H9 (cell line): ENCODE results near the gene FAM162A. TPM values are rescaled to one million over a fixed set of nuclear protein-coding genes. Genes with fewer than 3 reads are reported as not detected.

ENCODE experiments used
- DNase-seq: peaks from one replicate; pipeline ENCODE4 v3.0.0-alpha.2; 2017
- H2AFZ ChIP-seq: one replicate; pipeline ENCODE4 v1.6.1; 2013; ENCODE audit warnings: mild to moderate bottlenecking, low read length, control low read depth, moderate library complexity
- H2AK5ac ChIP-seq: 2 replicates; pipeline ENCODE4 v1.6.1; 2013; ENCODE audit warnings: low read length, control low read depth, mixed read lengths; ENCODE audit not compliant: insufficient read length
- H2BK120ac ChIP-seq: one replicate; pipeline ENCODE4 v1.6.1; 2013; ENCODE audit warnings: low read depth, mild to moderate bottlenecking, low read length, control low read depth, inconsistent platforms; ENCODE audit not compliant: poor library complexity, severe bottlenecking
- H2BK12ac ChIP-seq: 2 replicates; pipeline ENCODE4 v1.6.1; 2013; ENCODE audit warnings: low read length, control low read depth, mixed read lengths, low read depth; ENCODE audit not compliant: insufficient read length
- H2BK15ac ChIP-seq: 2 replicates; pipeline ENCODE4 v1.6.1; 2013; ENCODE audit warnings: low read depth, low read length, control low read depth
- H2BK20ac ChIP-seq: one replicate; pipeline ENCODE4 v1.6.1; 2013; ENCODE audit warnings: low read depth, mild to moderate bottlenecking, low read length, control low read depth, inconsistent platforms; ENCODE audit not compliant: poor library complexity, severe bottlenecking
- H2BK5ac ChIP-seq: 2 replicates; pipeline ENCODE4 v1.6.1; 2013; ENCODE audit warnings: low read length, control low read depth, mixed read lengths; ENCODE audit not compliant: insufficient read length
- H3K14ac ChIP-seq: 2 replicates; pipeline ENCODE4 v1.6.1; 2013; ENCODE audit warnings: low read length, control low read depth; ENCODE audit not compliant: insufficient read depth
- H3K18ac ChIP-seq: 2 replicates; pipeline ENCODE4 v1.6.1; 2013; ENCODE audit warnings: low read depth, mild to moderate bottlenecking, mixed read lengths, low read length, control low read depth; ENCODE audit not compliant: insufficient read length
- H3K23ac ChIP-seq: 2 replicates; pipeline ENCODE4 v1.6.1; 2013; ENCODE audit warnings: low read length, control low read depth, mixed read lengths, low read depth; ENCODE audit not compliant: insufficient read length
- H3K23me2 ChIP-seq: 2 replicates; pipeline ENCODE4 v1.6.1; 2013; ENCODE audit warnings: low read depth, mild to moderate bottlenecking, mixed read lengths, low read length, control low read depth; ENCODE audit not compliant: insufficient read length, poor library complexity, severe bottlenecking
- H3K27ac ChIP-seq: 2 replicates; pipeline ENCODE4 v1.5.1; 2013; ENCODE audit warnings: low read length, control low read depth, mixed read lengths, low read depth; ENCODE audit not compliant: insufficient read length
- H3K27me3 ChIP-seq: 2 replicates; pipeline ENCODE4 v1.6.1; 2013; ENCODE audit warnings: low read length, control low read depth, inconsistent platforms; ENCODE audit not compliant: insufficient read depth
- H3K4ac ChIP-seq: 2 replicates; pipeline ENCODE4 v1.6.1; 2013; ENCODE audit warnings: low read depth, mild to moderate bottlenecking, control low read depth, inconsistent platforms, low read length, moderate library complexity
- H3K4me1 ChIP-seq: 2 replicates; pipeline ENCODE4 v1.6.1; 2013; ENCODE audit warnings: low read length, control low read depth, inconsistent platforms; ENCODE audit not compliant: insufficient read depth
- H3K4me2 ChIP-seq: 2 replicates; pipeline ENCODE4 v1.6.1; 2013; ENCODE audit warnings: low read length, control low read depth, mixed read lengths; ENCODE audit not compliant: insufficient read length, insufficient read depth
- H3K56ac ChIP-seq: 2 replicates; pipeline ENCODE4 v1.6.1; 2013; ENCODE audit warnings: low read depth, mild to moderate bottlenecking, mixed read lengths, low read length, control low read depth; ENCODE audit not compliant: insufficient read length
- H3K79me1 ChIP-seq: 2 replicates; pipeline ENCODE4 v1.6.1; 2013; ENCODE audit warnings: low read depth, mild to moderate bottlenecking, moderate library complexity, low read length, control low read depth, inconsistent platforms; ENCODE audit not compliant: insufficient read depth, poor library complexity, severe bottlenecking
- H3K79me2 ChIP-seq: 2 replicates; pipeline ENCODE4 v1.6.1; 2013; ENCODE audit warnings: low read length, control low read depth, inconsistent platforms; ENCODE audit not compliant: insufficient read depth
- H3K9ac ChIP-seq: 2 replicates; pipeline ENCODE4 v1.6.1; 2013; ENCODE audit warnings: low read length, control low read depth, mixed read lengths; ENCODE audit not compliant: insufficient read length; ENCODE audit errors: extremely low read depth
- H3K9me3 ChIP-seq: one replicate; pipeline ENCODE4 v1.6.1; 2013; ENCODE audit warnings: low read depth, low read length, inconsistent platforms; ENCODE audit not compliant: control insufficient read depth
- H3T11ph ChIP-seq: one replicate; pipeline ENCODE4 v1.6.1; 2013; ENCODE audit warnings: mild to moderate bottlenecking, low read length, control low read depth, inconsistent platforms
- H4K20me1 ChIP-seq: one replicate; pipeline ENCODE4 v1.6.1; 2013; ENCODE audit not compliant: control insufficient read depth, insufficient read length, insufficient read depth
- H4K5ac ChIP-seq: 2 replicates; pipeline ENCODE4 v1.6.1; 2013; ENCODE audit warnings: low read depth, mild to moderate bottlenecking, mixed read lengths, low read length, control low read depth; ENCODE audit not compliant: insufficient read length
- H4K8ac ChIP-seq: replicated peaks from 2 replicates; pipeline ENCODE4 v1.6.1; 2013; ENCODE audit warnings: low read length, control low read depth, mixed read lengths, low read depth; ENCODE audit not compliant: insufficient read length
- H4K91ac ChIP-seq: 2 replicates; pipeline ENCODE4 v1.6.1; 2013; ENCODE audit warnings: low read depth, mild to moderate bottlenecking, moderate library complexity, mixed read lengths, low read length, control low read depth; ENCODE audit not compliant: insufficient read length
- H3K27ac Mint-ChIP-seq, 3 experiments: 2 replicates in 2 of 3; 3 replicates in 1 of 3; pipeline ENCODE4 v1.8.0; 2020 to 2021; ENCODE audit warnings: mixed read lengths in 3 of 3, mild to moderate bottlenecking in 1 of 3, moderate library complexity in 1 of 3
- H3K27me3 Mint-ChIP-seq: 2 replicates; pipeline ENCODE4 v1.8.0; 2021; ENCODE audit warnings: low read depth, mild to moderate bottlenecking, moderate library complexity, mixed read lengths
- H3K36me3 Mint-ChIP-seq, 3 experiments: 2 replicates in 2 of 3; 3 replicates in 1 of 3; pipeline ENCODE4 v1.8.0; 2020 to 2021; ENCODE audit warnings: low read depth in 3 of 3, mixed read lengths in 3 of 3; ENCODE audit not compliant: insufficient read depth in 1 of 3
- H3K4me1 Mint-ChIP-seq, 2 experiments: 2 replicates each; pipeline ENCODE4 v1.8.0; 2020; ENCODE audit warnings: mixed read lengths in 2 of 2
- H3K4me3 Mint-ChIP-seq, 2 experiments: 2 replicates in 1 of 2; 3 replicates in 1 of 2; pipeline ENCODE4 v1.8.0; 2020 to 2021; ENCODE audit warnings: mild to moderate bottlenecking in 2 of 2, mixed read lengths in 2 of 2, moderate library complexity in 1 of 2
- H3K9me3 Mint-ChIP-seq, 2 experiments: 2 replicates in 1 of 2; 3 replicates in 1 of 2; pipeline ENCODE4 v1.8.0; 2020; ENCODE audit warnings: mild to moderate bottlenecking in 2 of 2, mixed read lengths in 2 of 2, moderate library complexity in 1 of 2
- WGBS: extraction: QIAGEN DNeasy Blood & Tissue Kit; methylation state at CpG from one replicate; pipeline ENCODE4 v1.1.7; 2013; ENCODE audit warnings: missing lambda C conversion rate, low lambda C conversion rate, mixed read lengths; ENCODE audit not compliant: insufficient read length; ENCODE audit errors: extremely low coverage; 5-methylcytosine and 5-hydroxymethylcytosine counted together
- total RNA-seq: library from RNA; stranded (reverse); gene quantifications from 2 replicates; pipeline ENCODE4 v1.2.1, GENCODE V29; 2021
- TF ChIP-seq, protein P1 (sequence below): fragments of 200-600 bp; sonication (generic); conservative IDR thresholded peaks from 3 replicates; pipeline ENCODE4 v1.8.0; 2021; ENCODE audit warnings: antibody characterized with exemption, mild to moderate bottlenecking

FAM162A gene
- total RNA-seq, 1 experiment from 2014 or later, result 78.5 TPM

DNA sequence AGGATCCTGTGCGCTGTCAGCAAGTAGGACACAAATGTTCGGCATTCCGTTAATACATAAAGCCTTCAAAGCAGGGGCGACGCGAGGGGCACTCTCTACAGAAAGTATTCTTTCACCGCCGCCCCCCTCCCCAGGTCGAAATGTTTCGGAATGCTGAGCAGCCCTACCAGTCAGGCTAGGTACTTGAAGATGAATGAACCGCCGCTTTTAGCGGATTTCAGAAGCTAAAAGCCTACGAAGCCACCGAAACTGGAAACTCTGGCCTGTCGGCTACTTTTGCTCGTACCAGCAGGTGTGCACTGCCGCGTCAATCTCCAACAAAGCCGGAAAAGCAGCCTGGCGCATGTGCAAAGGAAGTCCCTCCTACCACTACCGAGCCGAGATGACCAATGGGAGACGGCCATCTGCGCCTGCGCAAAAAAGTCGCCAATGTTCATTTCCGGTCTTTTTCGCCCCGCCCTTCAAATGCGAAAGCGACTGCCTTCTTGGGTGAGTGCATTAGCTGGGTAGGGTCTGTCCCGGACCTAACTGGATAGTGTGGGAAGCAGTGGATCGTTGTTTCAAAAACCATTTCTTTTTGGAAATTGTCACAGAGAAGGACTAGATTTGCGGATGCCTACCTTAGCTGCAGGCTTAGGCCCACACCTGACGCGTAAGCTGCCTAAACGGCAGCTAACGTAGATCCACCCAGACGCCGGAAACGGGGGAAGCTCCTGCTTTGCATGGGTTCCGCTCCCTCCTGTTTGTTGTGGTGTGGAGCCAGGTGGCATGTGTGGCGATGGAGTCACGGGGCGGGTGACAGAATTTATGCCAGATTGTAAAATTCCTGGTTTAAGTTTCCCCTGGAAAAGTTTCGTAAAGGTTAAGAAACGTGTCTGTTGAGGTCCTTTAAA lies 32.0 kb downstream of the FAM162A start, which contains the start of gene WDR5B:
WDR5B (minus strand) TSS at position 301 of the 893 bp plus-strand sequence. CDS start 534 bp downstream, outside the sequence.
- Histone ChIP-seq H3K4ac (no peak within 1 kb of the TSS), H2BK15ac (no peak within 1 kb of the TSS), H3K4me2 (peak within 1 kb of the TSS; percentile 92), H4K20me1 (no peaks in the 10 kb centered on the region), H3K56ac (no peak within 1 kb of the TSS), H3K27ac (peak within 1 kb of the TSS; percentile 4), H3K23ac (no peak within 1 kb of the TSS), H3K27me3 (no peaks in the 10 kb centered on the region), H3K9ac (peak within 1 kb of the TSS; percentile 84), H3K79me1 (no peaks in the 10 kb centered on the region), H2BK120ac (no peak within 1 kb of the TSS), H4K5ac (peak within 1 kb of the TSS; percentile 8), H3K14ac (no peak within 1 kb of the TSS), H4K91ac (no peak within 1 kb of the TSS), H3K4me1 (no peaks in the 10 kb centered on the region), H2AFZ (no peak within 1 kb of the TSS), H4K8ac (no peak within 1 kb of the TSS), H2BK12ac (no peak within 1 kb of the TSS), H3K18ac (peak within 1 kb of the TSS; percentile 29), H3T11ph (no peak within 1 kb of the TSS), H3K23me2 (peaks cover 8% of the 10 kb centered on the region), H2BK20ac (no peak within 1 kb of the TSS), H3K9me3 (no peaks in the 10 kb centered on the region), H2AK5ac (no peak within 1 kb of the TSS), H2BK5ac (no peak within 1 kb of the TSS), H3K79me2 (no peaks in the 10 kb centered on the region)
- Mint-ChIP-seq H3K27ac (peak within 1 kb of the TSS; percentile 97 to 99 (median 99)), H3K9me3 (no peaks in the 10 kb centered on the region; a peak in 1 of 5 replicates), H3K36me3 (peaks cover 0 to 4% (median 3%) of the 10 kb centered on the region in 3 experiments; a peak in 4 of 7 replicates), H3K27me3 (no peaks in the 10 kb centered on the region; the same call in 1 of the 2 replicates), H3K4me3 (peak within 1 kb of the TSS; percentile 96 to 98), H3K4me1 (peaks cover 16 to 18% of the 10 kb centered on the region in 2 experiments)
- TF ChIP-seq, protein P1, sequence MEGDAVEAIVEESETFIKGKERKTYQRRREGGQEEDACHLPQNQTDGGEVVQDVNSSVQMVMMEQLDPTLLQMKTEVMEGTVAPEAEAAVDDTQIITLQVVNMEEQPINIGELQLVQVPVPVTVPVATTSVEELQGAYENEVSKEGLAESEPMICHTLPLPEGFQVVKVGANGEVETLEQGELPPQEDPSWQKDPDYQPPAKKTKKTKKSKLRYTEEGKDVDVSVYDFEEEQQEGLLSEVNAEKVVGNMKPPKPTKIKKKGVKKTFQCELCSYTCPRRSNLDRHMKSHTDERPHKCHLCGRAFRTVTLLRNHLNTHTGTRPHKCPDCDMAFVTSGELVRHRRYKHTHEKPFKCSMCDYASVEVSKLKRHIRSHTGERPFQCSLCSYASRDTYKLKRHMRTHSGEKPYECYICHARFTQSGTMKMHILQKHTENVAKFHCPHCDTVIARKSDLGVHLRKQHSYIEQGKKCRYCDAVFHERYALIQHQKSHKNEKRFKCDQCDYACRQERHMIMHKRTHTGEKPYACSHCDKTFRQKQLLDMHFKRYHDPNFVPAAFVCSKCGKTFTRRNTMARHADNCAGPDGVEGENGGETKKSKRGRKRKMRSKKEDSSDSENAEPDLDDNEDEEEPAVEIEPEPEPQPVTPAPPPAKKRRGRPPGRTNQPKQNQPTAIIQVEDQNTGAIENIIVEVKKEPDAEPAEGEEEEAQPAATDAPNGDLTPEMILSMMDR, result no peak
- no CpG with 5 or more reads among the region's 48 CpGs for WGBS
- peak; percentile 97 for DNase-seq
